Fibroblast of skin of back (primary cell): Measurements from ENCODE around the gene GIPC1.

Source experiments
- DNase-seq: peaks from one replicate; pipeline ENCODE4 v3.0.0-alpha.2; 2013

GIPC1 gene

GRCh38 chr19:14494411-14494810, 1.5 kb downstream of the GIPC1 start:
- DNase-seq = no peak

DNA sequence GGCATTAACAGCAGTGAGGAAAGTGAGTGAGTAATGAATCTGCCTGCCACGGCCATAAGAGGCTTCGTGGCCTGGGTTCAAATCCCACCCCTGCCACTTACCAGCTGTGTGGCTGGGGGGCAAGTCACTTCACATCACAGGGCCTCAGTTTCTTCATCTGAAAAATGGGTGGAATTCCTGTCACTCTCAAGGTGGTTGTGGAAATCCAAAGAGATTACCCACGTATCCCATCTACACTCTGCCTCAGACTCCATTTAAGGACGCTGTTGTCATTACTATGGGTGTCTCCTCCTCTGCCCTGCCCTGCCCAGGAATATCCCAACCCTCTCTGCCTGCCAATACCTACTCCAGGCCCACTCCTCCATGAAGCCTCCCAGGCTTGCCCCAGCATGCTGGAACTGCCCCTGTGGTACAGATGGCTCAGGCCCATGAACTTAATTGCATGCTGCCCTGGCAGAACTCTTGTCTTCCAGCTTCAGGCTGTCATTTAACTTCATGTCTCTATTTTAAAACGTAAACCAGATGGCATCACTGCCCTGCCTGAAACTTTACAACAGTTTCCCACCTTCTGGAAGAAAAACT, 3.1 kb downstream of the GIPC1 start:
- no peak for DNase-seq

GRCh38 chr19:14487370-14488125, 8.4 kb downstream of the GIPC1 start:
- no peak for DNase-seq

- no peak for DNase-seq
Measured at GRCh38 chr19:14482172-14482941, 13.6 kb downstream of the GIPC1 start.

DNA sequence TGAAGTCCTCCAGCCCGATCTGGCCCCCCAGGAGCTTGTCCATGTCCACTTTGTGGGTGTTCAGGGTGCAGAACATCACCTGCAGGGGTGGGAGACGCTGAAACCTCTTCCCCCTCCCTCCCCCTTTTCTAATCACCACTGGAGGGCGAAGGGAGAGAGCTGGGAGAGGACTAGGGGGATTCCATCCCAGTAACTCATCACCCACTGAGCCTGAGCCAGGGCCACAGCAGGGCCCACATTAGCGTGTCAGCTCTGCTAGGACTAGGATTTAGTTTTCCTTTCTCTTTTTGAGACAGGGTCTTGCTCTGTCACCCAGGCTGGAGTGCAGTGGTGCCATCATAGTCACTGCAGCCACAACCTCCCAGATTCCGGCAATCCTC, 15.2 kb downstream of the GIPC1 start:
- peak; percentile 70 for DNase-seq

- DNase-seq = peak; percentile 30
Measured at GRCh38 chr19:14479975-14480699, 15.8 kb downstream of the GIPC1 start.

- no peak for DNase-seq
Measured at GRCh38 chr19:14479309-14479974, 16.5 kb downstream of the GIPC1 start.

GRCh38 chr19:14478113-14478545, 17.8 kb downstream of the GIPC1 start:
- DNase-seq = no peak

GRCh38 chr19:14477418-14478112, 18.4 kb downstream of the GIPC1 start:
- DNase-seq = no peak

GRCh38 chr19:14476673-14477401, 19.1 kb downstream of the GIPC1 start:
- DNase-seq = peak; percentile 72

- no peak for DNase-seq
Measured at GRCh38 chr19:14476327-14476672, 19.6 kb downstream of the GIPC1 start.

DNA sequence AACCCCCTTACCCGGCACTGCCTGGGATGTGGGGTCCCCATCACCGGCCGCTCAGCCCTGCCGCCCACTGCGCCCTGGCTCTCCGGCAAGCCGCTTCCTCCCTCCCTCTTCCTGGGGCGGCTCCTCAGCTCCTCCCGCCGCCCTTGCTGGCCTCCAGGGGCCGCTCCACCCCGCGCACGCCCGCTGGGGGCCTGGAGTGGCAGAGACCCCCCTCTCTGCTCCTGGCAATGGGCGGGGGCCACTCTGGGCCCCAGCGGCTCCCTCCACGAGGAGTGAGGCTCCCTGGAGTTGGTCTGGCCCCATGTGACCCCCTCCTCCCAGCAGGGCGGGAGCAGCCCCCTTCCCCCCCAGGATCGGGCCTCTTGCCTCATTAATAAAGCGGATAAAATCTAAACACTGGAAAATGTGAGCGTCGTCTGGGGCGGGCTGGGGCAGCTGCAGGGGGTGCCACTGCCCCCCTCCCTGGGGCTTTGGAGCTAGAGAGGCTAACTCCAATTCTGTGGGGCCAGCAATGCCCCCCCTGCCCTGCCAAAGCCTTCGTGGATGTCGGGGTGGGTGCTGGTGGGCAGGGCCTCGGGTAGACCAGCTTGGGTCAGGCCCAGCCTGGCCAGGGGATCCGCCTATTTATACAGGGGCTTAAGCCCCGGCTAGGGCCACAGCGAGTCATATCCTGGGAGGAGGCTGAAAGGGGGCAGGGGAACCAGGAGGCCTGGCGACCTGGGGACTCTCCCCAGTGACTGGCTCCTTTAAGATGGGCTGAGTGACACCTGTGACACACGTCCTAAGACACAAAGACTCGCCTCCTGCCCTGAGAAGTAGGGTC, 20.5 kb downstream of the GIPC1 start, which contains the start of gene PTGER1:
PTGER1 (minus strand) TSS at position 104 of the 823 bp plus-strand sequence. CDS start 1,034 bp downstream, outside the sequence.
- DNase-seq = peak; percentile 78

- no peak for DNase-seq
Measured at GRCh38 chr19:14474827-14475226, 21.1 kb downstream of the GIPC1 start.

- no peak for DNase-seq
Measured at GRCh38 chr19:14473978-14474578, 21.8 kb downstream of the GIPC1 start.

DNA sequence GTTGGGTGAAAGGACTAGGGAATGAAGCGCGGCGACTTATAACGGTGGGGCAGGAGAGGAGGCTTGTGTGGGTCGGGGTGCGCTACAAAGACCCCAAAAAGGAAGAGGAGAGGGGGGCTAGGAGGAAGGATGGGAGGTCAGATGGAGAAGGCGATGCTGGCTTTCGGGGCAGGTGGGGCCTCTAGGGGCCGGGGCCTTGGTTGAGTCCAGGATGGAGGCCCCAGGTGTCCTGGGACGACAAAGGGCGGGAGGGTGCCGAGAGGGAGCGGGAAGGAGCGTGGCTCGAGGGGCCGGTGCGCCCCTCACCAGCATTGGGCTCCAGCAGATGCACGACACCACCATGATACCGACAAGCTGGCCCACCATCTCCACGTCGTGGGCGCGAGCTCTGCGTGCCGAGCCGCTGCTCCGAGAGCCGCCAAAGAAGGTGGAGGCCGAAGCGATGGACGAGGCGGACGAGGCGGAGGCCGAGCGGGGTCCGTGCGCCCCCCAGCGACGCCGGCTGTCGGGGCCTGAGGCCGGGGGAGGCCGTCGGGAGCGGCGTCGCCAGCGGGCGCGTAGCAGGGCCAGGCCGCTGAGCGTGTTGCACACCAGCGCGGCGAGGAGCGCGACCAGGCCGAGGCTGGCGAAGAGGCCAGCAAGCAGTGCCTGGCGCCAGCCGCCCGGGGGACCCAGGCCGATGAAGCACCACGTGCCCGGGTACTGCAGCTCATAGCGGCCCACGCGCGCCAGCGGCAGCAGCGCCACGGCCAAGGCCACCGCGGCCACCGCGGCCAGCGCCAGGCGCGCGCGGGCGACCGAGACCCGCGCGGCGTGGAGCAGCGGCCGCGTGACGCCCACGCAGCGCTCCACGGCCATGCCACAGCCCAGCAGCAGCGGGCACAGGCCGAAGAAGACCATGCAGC, 22.6 kb downstream of the GIPC1 start:
- DNase-seq = no peak

DNA sequence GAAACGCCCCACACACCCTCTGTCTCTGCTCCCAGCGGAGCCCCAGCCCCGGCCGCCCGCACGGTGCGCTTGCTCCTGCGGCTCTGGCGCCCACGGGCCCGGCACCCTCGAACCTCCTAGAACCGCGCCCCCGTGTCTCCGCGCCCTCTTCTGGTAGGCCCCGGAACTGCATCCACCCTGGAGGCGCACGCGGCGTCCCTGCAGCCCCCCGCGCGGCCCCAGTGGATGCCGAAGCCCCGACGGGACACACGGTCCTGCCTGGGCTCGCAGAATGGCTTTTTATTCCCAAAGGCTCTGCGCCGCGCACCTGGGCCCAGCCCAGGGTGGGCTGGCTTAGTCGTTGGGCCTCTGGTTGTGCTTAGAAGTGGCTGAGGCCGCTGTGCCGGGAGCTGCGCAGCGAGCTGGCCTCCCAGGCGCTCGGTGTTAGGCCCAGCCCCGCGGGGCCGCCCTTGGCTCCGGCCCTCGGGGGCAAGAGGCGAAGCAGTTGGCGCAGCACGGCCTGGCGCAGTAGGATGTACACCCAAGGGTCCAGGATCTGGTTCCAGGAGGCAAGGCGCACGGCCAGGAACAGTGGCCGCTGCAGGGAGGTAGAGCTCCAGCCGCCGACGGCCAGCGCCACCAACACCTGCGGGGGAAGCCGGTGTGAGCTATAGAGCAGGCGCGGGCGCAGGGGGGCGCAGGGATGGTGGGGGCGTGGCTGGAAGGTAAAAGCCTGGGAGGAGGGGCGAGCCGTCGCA, 23.6 kb downstream of the GIPC1 start:
- peak; percentile 48 for DNase-seq

DNA sequence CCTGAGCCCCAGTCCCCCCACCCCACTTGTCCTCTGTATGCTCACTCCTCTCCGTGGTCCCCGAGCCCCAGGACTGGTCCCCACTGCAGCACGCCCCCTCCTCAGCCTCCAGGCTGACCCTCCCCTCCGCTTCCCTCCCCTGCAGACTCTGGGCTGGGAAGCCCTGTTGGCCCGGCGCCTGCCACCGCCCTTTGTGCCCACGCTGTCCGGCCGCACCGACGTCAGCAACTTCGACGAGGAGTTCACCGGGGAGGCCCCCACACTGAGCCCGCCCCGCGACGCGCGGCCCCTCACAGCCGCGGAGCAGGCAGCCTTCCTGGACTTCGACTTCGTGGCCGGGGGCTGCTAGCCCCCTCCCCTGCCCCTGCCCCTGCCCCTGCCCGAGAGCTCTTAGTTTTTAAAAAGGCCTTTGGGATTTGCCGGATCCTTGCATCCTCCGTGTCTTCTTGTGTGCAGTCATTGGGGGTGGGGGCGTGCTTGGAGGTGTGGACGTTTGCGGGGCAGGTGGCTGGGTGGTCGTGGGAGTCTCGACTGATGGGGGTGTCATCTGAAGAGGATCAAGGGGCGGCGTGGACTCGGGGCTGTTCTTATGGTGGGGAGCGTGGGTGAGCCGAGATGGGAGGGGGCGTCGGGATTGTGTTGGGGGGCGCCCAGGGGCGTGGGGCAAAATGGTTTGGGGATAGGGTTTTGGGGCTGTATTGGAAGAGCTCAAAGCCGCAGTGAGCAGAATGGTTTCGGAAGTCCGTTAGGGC, 24.3 kb downstream of the GIPC1 start:
- DNase-seq = no peak
